Epithelial cell of esophagus (primary cell): ENCODE data around the gene SLC6A5.

Source experiments
- DNase-seq: peaks from one replicate; pipeline ENCODE4 v3.0.0; 2010; ENCODE audit warnings: low read depth
- H3K4me3 ChIP-seq: 2 replicates; pipeline ENCODE4 v1.5.1; 2011; ENCODE audit warnings: mild to moderate bottlenecking, low read length, control low read depth
- TF ChIP-seq, protein P1 (sequence below): IDR thresholded peaks from 2 replicates; pipeline ENCODE4 v1.5.1; 2011; ENCODE audit warnings: low read depth, mild to moderate bottlenecking, low read length, control low read depth, inconsistent platforms; ENCODE audit not compliant: insufficient read depth; ENCODE audit errors: missing control alignments

The SLC6A5 gene

DNA sequence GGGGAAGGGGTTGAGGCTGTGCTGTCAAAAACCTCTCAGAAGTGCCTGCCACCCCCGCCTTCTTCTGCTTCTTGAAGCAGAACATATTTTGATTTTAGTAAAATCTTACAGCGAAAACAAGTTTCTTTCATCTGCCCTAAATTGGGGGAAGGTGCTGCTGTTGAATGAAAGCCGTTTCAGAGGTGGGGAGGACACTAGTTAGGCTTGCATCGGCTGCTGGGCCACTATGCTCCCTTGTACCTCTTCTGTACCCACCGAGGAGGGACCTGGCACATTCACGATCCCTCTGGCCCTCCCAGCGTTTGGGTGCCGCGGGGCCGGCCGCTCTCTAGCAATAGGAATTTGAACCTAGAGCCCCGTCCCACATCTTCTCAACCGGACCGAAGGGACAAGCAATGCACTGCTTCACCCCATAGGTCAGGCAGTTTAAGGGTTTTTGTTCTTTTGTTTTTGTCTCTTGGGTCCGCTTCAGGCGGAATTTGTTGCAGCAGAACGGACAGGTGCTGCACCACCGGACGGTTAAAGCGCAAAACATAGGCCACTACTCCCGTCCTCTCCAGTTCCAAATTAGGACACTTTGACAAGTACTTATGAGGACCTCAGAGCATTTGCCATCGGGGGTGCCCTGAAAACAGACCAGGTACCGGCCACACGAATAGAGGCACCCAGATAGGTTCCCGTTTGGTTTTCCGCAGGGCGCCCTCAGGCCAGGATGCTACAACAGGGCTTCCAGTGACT, 5.6 kb downstream of the SLC6A5 start:
- DNase-seq, result no peak
- H3K4me3 ChIP-seq, result no peak overlapping the region
- TF ChIP-seq, protein P1, sequence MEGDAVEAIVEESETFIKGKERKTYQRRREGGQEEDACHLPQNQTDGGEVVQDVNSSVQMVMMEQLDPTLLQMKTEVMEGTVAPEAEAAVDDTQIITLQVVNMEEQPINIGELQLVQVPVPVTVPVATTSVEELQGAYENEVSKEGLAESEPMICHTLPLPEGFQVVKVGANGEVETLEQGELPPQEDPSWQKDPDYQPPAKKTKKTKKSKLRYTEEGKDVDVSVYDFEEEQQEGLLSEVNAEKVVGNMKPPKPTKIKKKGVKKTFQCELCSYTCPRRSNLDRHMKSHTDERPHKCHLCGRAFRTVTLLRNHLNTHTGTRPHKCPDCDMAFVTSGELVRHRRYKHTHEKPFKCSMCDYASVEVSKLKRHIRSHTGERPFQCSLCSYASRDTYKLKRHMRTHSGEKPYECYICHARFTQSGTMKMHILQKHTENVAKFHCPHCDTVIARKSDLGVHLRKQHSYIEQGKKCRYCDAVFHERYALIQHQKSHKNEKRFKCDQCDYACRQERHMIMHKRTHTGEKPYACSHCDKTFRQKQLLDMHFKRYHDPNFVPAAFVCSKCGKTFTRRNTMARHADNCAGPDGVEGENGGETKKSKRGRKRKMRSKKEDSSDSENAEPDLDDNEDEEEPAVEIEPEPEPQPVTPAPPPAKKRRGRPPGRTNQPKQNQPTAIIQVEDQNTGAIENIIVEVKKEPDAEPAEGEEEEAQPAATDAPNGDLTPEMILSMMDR, result no peak

DNA sequence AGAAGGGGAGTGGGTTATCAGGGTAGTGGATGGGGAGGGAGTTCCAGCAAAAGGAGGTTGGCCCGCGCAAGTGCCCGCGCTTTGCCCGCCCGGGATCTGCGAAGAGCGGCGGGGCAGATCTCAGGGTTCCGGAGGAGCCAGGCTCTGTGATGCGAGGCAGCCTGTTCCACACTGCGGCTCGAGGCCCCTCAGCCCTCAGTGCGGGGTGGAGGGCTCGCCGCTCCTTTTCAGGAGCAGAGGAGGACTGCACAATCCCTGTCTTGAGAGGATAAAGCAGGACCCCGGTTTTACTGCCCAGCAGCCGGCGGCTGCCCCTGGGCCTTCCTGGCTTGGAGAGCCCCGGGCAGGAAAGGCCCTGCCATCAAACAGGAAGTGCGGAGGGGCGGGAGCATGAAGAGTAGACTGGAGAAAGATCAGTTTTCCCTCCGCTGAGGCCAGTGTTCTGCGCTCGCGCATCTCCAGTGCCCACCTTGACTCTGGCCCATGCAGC, 6.2 kb downstream of the SLC6A5 start:
- TF ChIP-seq, protein P1, result no peak
- no peak for DNase-seq
- H3K4me3 ChIP-seq, result no peak overlapping the region

DNA sequence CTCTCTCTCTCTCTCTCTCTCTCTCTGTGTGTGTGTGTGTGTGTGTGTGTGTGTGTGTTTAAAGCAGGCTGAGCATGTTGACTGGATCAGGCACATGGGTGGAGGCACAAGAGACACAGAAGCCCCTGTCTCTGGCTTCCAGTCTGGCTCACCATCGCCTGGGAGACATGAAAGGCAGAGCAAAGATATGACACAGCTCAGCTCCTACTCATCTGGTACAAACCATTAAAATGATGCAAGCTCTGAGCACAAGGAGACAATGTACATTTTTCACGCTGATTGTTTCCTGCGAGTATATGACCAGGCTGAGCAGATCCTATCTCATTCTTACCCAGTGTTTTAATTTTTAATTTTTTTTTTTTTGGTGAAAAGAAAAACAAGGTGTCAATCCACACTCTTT, 9.5 kb downstream of the SLC6A5 start:
- TF ChIP-seq, protein P1, result no peak
- H3K4me3 ChIP-seq, result no peak overlapping the region
- peak; percentile 58 for DNase-seq

DNA sequence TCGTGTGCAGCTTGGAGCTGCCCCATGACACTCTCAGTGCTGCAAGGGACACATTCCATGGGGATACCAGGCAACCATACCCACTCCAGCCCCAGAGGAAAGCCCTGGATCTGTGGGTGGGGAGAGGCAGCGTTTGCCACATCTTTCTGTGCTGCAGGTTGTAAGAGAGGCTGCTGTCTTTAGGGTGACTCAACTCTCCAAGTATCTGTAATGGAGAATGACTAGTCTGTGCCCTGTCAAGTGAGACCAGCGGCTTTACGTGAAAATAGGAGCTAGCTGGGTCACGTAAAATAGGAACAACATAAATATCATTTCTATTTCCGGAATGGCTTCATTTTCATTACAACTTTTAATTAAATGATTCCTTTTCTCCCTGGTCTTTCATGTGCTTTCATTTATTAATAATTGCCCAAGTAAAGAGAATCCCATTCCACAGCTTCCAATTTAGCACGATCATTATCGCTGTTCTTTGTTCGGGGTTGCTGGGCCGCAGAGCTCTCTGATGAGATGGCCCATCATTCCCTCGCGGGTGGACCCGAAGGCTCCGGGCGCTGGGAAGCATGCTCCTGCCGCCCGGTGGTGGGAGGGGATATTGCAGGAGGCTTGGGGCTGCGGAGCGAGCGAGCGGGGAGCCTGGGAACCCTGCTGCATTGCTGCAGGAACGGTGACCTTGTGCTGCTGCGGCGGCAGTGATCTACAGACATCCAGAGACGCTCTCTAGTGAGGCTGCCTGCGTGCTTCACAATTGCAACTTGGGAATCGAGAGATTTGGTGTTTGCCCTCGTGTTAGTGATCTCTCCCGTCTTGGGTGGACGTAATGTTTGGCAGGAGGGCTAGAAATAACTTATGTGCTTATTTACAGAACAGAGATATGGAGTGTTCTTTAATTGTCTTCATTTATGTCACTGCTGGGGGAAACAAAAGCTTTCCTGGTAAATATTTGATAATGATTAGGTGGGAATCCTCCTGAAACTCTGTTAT, 10.6 kb downstream of the SLC6A5 start:
- TF ChIP-seq, protein P1, result peak; percentile 97
- DNase-seq, result peak; percentile 87
- peak overlapping the region; percentile 37 for H3K4me3 ChIP-seq

DNA sequence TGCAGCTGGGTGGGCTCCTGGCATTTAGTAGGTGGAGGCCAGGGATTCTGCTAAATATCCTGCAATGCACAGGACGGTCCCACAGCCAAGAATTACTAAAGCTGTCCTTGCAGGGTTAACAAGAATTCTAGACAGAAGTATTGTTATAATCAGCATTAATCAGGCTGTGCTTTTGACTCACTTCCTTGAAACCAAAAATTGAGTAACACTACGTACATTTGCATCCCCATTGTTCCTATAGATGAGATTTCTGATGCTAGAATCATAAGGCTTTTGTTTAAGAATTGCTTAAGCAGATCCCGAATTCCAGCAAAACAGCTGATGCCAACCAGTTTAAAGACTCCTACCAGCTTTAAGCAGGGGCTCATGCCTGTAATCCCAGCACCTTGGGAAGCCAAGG, 11.4 kb downstream of the SLC6A5 start:
- no peak overlapping the region for H3K4me3 ChIP-seq
- TF ChIP-seq, protein P1, result no peak
- DNase-seq, result peak; percentile 83

DNA sequence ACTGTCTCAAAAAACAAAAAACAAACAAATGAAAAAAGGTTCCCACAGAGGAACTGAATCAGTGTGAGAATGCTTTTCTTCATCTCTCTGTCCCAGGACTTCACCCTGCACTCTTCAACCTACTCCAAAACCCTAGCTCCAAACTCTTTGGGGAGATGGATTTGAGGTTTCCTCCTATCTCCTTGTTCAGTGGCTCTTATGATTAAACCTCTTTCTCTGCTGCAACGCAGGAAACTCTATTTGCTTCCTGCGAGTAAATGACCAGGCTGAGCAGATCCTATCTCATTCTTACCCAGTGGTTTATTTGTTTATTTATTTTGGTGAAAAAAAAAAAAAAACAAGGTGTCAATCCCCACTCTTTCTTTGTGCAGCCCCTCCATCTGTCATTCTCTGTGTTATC, 12.0 kb downstream of the SLC6A5 start:
- TF ChIP-seq, protein P1, result no peak
- DNase-seq, result no peak
- H3K4me3 ChIP-seq, result no peak overlapping the region
